HG03103 (cell line): ENCODE data around the gene UBASH3A.

Source experiments
- ATAC-seq: cut with Tn5 transposase; IDR thresholded peaks from one replicate; pipeline ENCODE4 v1.9.1; 2021; ENCODE audit warnings: low read depth; ENCODE audit not compliant: unreplicated experiment

The UBASH3A gene

DNA sequence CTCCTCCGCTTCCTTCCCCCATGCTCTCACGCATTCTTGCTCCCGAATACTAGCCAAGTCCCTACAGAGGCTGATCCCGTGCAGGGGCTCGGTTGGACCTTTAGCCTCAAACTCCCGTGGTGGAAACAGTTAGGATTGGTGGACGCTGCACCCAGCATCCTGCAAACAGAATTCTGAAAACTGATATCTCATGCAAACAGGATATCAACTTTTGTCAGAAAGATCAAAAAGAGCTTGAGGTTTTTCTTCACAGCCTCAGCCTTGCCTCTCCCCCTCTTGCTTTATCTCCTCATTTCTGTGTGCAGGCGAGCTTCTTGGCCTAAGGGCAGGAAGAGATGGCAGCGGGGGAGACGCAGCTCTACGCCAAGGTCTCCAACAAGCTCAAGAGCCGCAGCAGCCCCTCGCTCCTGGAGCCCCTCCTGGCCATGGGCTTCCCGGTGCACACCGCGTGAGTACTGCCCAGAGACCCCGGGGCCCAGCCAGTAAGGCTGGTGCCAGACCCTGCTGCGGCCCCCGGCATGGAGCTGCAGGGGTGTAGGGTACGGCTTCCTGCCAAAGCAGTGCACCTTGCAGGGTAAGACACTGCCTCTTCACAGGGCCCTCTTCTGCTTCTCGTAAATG lies at the start of gene UBASH3A:
UBASH3A (plus strand) TSS at position 292 of the 621 bp plus-strand sequence; CDS start at position 336, 44 bp downstream.
- ATAC-seq, result no peak

DNA sequence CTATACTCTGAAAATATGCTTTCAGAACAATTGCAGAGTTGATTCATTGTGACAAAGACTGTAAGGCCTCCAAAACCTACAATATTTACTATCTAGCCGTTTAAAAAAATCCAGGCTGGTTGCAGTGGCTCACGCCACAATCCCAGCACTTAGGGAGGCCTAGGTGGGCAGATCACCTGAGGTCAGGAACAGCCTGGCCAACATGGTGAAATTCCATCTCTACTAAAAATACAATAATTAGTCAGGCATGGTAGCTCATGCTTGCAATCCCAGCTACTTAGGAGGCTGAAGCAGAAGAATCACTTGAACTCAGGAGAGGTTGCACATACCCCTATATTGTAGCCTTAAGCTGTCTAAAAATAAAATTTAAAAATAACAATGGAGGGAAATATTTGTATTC lies 47.7 kb upstream of the UBASH3A start:
- no peak for ATAC-seq

DNA sequence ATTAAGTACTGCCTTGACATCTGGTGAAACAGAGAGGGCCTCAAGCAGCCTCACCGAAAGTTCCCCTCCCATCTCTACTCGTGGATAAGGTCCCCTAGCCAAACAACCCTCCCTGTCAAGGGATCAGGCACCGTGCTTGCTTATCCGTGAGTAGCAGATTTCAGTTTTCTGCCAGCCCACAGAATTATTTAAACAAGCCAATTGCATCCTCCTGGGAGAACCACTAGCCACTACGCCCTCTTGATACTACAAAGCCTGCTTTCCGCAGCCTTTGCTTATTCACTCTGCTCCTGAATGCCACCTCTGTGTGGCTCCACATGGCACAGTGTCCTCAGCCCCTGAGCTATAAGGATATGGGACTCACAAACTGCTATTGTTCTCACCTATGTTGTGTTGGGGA lies 47.1 kb upstream of the UBASH3A start:
- ATAC-seq, result no peak

GRCh38 chr21:42357307-42357706 lies 46.4 kb upstream of the UBASH3A start:
- no peak for ATAC-seq

- ATAC-seq, result no peak
Observed at GRCh38 chr21:42358261-42358660, 45.4 kb upstream of the UBASH3A start.

- no peak for ATAC-seq
Observed at GRCh38 chr21:42358937-42359336, 44.8 kb upstream of the UBASH3A start.

GRCh38 chr21:42360317-42360716 lies 43.4 kb upstream of the UBASH3A start:
- ATAC-seq, result no peak

DNA sequence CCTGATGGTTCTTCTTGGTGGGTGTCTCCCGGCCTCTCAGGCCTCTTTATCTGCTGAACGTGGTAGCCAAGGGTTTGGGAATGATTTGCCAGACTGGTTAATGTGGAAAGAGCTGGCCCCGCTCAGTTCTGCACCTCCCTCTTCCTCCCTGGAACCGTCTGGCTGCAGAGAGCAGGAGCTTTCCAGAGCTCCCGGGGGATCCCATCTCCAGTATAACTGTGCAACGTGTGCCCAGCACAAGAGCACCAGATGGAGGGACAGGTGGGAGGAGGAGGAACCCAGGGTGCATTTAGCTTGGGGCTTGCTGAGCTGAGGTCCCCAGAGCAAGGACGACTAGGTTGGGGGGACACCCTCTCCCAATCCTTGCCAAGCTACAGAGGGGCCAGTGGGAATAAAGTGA lies 42.4 kb upstream of the UBASH3A start:
- no peak for ATAC-seq

DNA sequence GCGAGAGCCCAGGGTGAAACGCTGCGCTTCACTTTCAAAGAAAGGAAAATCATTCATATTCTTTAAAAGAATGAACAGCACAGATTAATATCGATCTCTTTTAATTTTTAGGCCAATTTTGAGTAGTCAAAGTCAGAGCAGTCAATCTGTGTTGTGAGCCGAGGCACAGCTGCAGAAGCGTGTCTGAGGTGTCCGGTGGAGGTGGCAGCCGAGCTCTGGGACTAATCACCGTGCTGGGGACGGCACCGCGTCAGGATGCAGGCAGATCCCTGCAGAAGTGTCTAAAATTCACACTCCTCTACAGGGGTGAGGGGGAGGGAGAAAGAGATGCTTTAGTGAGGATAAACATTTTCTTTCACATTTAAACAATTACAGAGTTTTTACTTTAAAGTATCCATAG lies 41.5 kb upstream of the UBASH3A start:
- ATAC-seq, result no peak

DNA sequence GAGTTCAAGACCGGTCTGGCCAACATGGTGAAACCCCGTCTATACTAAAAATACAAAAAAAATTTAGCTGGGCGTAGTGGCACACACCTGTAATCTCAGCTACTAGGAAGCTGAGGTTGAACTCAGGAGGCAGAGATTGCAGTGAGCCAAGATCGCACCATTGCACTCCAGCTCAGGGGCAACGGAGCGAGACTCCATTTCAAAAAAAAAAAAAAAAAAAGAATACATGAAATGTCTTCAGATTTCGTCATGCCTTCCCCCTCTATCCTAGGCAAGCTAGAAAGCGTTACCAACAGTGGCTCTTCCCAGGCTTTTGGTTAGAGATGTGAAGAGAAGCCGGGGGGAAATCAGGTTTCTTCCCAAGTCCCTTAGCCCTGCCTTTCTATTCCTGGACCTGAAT lies 41.0 kb upstream of the UBASH3A start:
- no peak for ATAC-seq

GRCh38 chr21:42363312-42363711 lies 40.4 kb upstream of the UBASH3A start:
- no peak for ATAC-seq

DNA sequence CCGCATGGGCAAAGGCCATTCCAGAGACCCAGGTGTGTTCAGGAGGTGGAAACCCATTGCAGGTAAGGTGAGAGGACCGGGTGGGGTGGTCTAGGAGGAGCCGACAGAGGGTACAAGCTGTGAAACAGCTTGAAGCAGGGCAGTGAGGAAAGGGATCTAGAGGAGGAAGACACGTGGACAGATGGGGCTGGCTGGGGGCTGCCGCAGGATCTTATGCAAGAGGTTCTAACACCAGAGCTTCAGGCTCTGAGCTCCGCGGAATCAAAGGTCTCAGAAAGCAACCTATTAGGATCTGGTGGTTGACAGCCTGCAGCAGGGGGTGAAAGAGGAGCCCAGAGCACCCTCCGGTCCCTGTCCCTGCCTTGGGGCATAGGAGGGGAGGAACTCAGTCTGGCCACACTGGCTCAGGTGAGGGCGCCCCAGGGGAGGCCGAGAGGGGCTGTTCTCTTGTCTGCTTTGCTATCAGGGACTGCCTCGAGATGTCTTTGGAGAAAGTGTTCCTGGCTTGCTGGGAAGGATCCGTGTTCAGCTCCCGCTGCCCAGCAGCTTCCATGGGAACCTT lies 39.3 kb upstream of the UBASH3A start:
- ATAC-seq, result no peak

DNA sequence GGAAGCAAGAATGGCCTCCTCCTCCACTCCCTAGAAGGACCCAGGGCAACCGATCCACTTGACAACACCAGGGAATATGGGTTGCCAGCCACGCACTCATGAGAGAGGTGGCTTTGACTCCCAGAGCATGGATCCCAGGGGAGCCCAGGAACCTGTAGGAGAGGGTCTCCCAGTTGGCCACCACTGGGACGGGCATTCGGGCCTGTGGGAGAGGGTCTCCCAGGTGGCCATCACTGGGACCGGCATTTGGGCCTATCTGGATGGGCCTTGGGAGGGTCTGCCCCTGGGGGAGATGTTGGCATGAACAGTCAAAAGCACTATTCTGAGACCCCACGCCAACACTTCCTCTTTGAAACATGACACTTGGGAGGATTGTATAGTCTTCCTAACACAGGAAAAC lies 37.9 kb upstream of the UBASH3A start:
- ATAC-seq, result no peak

DNA sequence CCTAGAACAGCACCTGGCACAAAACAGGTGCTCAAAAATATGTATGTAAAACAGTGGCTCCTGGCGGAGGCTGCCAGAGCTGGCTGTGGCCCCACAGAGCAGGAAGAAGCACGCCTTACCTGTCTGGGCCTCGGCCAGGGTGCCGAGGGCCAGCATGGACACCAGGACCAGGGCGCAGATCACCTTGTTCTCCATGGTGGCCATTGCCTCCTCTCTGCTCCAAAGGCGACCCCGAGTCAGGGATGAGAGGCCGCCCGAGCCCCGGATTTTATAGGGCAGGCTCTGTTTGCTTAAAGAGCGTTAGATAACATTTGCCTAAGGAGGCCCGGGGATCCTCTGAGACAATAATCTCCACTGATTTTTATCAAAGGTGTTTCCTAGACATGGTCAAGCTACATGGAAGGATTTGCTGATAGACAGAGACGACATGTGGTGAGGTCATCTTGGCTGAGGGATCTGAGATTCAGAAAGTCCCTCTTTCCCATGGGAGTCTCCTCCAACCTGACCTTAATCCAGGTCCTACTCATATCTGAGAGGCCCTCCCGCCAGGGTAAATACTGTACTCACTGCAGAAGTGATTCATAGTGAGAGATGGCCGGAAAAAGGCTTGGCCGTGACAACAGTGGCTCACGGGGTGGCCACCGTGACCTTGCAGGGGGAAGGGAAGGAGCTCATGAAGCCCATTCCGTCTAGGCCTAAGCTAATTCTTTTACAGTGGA lies 37.3 kb upstream of the UBASH3A start, which contains the start of gene TFF1:
TFF1 (minus strand) TSS at position 244 of the 719 bp plus-strand sequence; CDS start at position 204, 40 bp downstream.
- no peak for ATAC-seq

GRCh38 chr21:42367367-42368165 lies 36.1 kb upstream of the UBASH3A start:
- no peak for ATAC-seq

DNA sequence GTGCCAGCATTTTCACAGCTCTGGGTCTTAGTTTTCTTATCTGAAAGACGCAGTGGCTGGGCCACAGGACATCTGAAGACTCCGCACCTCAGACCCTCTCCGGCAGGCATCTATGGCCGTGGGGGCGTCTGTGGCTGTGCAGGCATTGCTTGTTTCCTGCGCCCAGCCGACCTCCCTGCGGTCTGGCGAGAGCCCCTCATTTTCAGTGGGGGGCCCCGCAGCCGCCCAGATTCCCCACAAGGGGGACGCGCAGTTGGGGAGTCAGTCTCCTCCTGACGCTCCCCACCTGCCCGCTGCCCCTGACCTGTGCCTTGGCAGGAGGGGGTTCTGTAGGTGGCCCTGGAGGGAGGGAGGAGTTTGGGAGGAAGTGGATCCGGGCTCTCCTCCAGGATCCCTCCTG lies 33.9 kb upstream of the UBASH3A start:
- no peak for ATAC-seq

- no peak for ATAC-seq
Observed at GRCh38 chr21:42370894-42371654, 32.6 kb upstream of the UBASH3A start.

DNA sequence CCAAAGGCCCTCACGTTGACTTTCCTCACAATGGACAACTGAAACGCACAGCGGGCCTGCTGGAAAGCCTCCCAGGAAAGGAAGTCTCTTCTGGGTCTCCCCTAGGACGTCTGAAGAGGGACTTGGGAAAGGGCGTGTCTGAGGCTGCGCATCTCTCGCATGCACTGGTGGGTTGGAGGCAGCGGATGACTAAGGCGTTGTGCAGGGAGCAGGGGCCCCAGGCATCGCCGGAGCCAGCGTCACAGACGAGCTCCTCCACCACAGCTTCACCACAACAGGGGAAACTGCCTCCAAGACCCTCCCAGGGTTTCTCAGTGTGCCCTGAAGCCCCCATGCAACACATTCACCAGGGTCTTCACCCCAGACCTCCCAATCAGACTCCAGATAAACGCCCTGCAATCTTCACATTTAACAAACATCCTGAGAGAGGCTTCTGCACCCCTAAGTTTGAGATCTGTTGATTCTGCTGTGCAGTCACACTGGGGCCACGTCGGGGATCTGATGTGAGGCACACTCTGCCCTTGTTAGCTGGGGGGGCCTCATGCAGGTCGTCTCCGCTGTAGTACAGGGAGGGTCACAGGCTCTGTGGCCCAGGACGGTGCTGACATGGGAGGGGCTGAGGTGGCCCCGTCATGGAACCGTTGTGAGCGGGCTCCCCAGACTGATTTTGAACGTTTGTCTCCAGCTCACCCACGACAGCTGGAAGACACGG lies 30.4 kb upstream of the UBASH3A start:
- no peak for ATAC-seq

GRCh38 chr21:42373908-42374455 lies 29.7 kb upstream of the UBASH3A start:
- ATAC-seq, result no peak
